ENCODE measurements around the gene OR52N4. TPM values are rescaled to one million over a fixed set of nuclear protein-coding genes. Genes with fewer than 3 reads are reported as not detected.

OR52N4 gene
- total RNA-seq, 1 experiment from 2014 or later, result not detected

GRCh38 chr11:5736396-5736795 is 17.6 kb upstream of the OR52N4 start, which contains the start of gene OR56B1:
OR56B1 (plus strand) TSS chr11:5736448; CDS start chr11:5736517, 69 bp downstream.
- Histone ChIP-seq H3K36me3 (ENCODE audit: low read depth, low read length) (no peaks in the 10 kb centered on the region), H3K79me2 (ENCODE audit: low read length) (no peaks in the 10 kb centered on the region), H3K9me2 (replicated peaks; ENCODE audit: low read length) (no peaks in the 10 kb centered on the region), H3K4me3 (ENCODE audit: low read length) (no peak within 1 kb of the TSS), H3K9me3 (ENCODE audit: low read length) (no peaks in the 10 kb centered on the region), H3F3A (ENCODE audit: low read length, unreplicated experiment) (no peaks in the 10 kb centered on the region), H3K27ac (ENCODE audit: low read length) (no peak within 1 kb of the TSS), H3K9ac (ENCODE audit: low read length) (no peak within 1 kb of the TSS), H4K20me1 (ENCODE audit: low read length) (no peaks in the 10 kb centered on the region), H3K27me3 (ENCODE audit: low read length) (peaks cover 6% of the 10 kb centered on the region; the same call in 1 of the 2 replicates), H3K4me2 (ENCODE audit: low read length) (no peak within 1 kb of the TSS), H2AFZ (ENCODE audit: low read length) (no peak within 1 kb of the TSS), H3K4me1 (ENCODE audit: insufficient read depth, low read length) (no peaks in the 10 kb centered on the region)
- ATAC-seq (no peak), DNase-seq (no peak)
- ChIA-PET POLR2A (ENCODE audit: unreplicated experiment) (no interaction called here), CTCF (no interaction called here)
- TF ChIP-seq EZH2 (IDR thresholded peaks at IDR 0.05; ENCODE audit: low read length, unreplicated experiment) (no peak), EZH2phosphoT487 (IDR thresholded peaks at IDR 0.05; ENCODE audit: borderline replicate concordance, low read length) (no peak), CTCF (conservative IDR thresholded peaks at IDR 0.05; ENCODE audit: low read depth, low read length) (no peak)
- no TSS peak for BruUV-seq (replicated peaks)
- intact Hi-C loops (cut with micrococcal nuclease), result no loop called here

GRCh38 chr11:5737091-5737490 is 17.0 kb upstream of the OR52N4 start:
- H3K27me3 ChIP-seq (ENCODE audit: low read length), result peaks cover 10% of the 10 kb centered on the region
- no peaks in the 10 kb centered on the region for H3K79me2 ChIP-seq (ENCODE audit: low read length)
- H3F3A ChIP-seq (ENCODE audit: low read length, unreplicated experiment), result no peaks in the 10 kb centered on the region
- no peaks in the 10 kb centered on the region for H3K36me3 ChIP-seq (ENCODE audit: low read depth, low read length)
- no peak overlapping the region for H3K4me2 ChIP-seq (ENCODE audit: low read length)
- H4K20me1 ChIP-seq (ENCODE audit: low read length), result no peaks in the 10 kb centered on the region
- H3K9ac ChIP-seq (ENCODE audit: low read length), result no peak overlapping the region
- ChIA-PET CTCF (no interaction called here), POLR2A (ENCODE audit: unreplicated experiment) (interaction anchor here (0.5 kb wide), 1 partner anchor 154 kb away, joined by 3 read pairs; no protein-coding TSS in a partner anchor)
- no peak for ATAC-seq
- DNase-seq, result no peak
- H3K9me3 ChIP-seq (ENCODE audit: low read length), result no peaks in the 10 kb centered on the region
- H3K27ac ChIP-seq (ENCODE audit: low read length), result no peak overlapping the region
- H3K9me2 ChIP-seq (replicated peaks; ENCODE audit: low read length), result no peaks in the 10 kb centered on the region
- BruUV-seq (replicated peaks), result no TSS peak
- intact Hi-C loops (cut with micrococcal nuclease), result no loop called here
- TF ChIP-seq CTCF (conservative IDR thresholded peaks at IDR 0.05; ENCODE audit: low read depth, low read length) (no peak), EZH2 (IDR thresholded peaks at IDR 0.05; ENCODE audit: low read length, unreplicated experiment) (no peak), EZH2phosphoT487 (IDR thresholded peaks at IDR 0.05; ENCODE audit: borderline replicate concordance, low read length) (no peak)
- no peaks in the 10 kb centered on the region for H3K4me1 ChIP-seq (ENCODE audit: insufficient read depth, low read length)
- no peak overlapping the region for H2AFZ ChIP-seq (ENCODE audit: low read length)
- H3K4me3 ChIP-seq (ENCODE audit: low read length), result no peak overlapping the region

GRCh38 chr11:5737670-5738392 is 16.2 kb upstream of the OR52N4 start:
- H3K9me2 ChIP-seq (replicated peaks; ENCODE audit: low read length), result no peaks in the 10 kb centered on the region
- no peak overlapping the region for H3K4me2 ChIP-seq (ENCODE audit: low read length)
- H4K20me1 ChIP-seq (ENCODE audit: low read length), result no peaks in the 10 kb centered on the region
- no peak overlapping the region for H3K9ac ChIP-seq (ENCODE audit: low read length)
- no peak overlapping the region for H2AFZ ChIP-seq (ENCODE audit: low read length)
- no peak overlapping the region for H3K27ac ChIP-seq (ENCODE audit: low read length)
- no peaks in the 10 kb centered on the region for H3K4me1 ChIP-seq (ENCODE audit: insufficient read depth, low read length)
- BruUV-seq (replicated peaks), result no TSS peak
- no peaks in the 10 kb centered on the region for H3K9me3 ChIP-seq (ENCODE audit: low read length)
- H3F3A ChIP-seq (ENCODE audit: low read length, unreplicated experiment), result no peaks in the 10 kb centered on the region
- ChIA-PET POLR2A (ENCODE audit: unreplicated experiment) (interaction anchor here (0.5 kb wide), 1 partner anchor 154 kb away, joined by 3 read pairs; no protein-coding TSS in a partner anchor), CTCF (no interaction called here)
- DNase-seq (no peak), ATAC-seq (no peak)
- no peaks in the 10 kb centered on the region for H3K79me2 ChIP-seq (ENCODE audit: low read length)
- H3K4me3 ChIP-seq (ENCODE audit: low read length), result no peak overlapping the region
- peaks cover 14% of the 10 kb centered on the region for H3K27me3 ChIP-seq (ENCODE audit: low read length)
- no peaks in the 10 kb centered on the region for H3K36me3 ChIP-seq (ENCODE audit: low read depth, low read length)
- TF ChIP-seq EZH2 (IDR thresholded peaks at IDR 0.05; ENCODE audit: low read length, unreplicated experiment) (no peak), EZH2phosphoT487 (IDR thresholded peaks at IDR 0.05; ENCODE audit: borderline replicate concordance, low read length) (no peak), CTCF (conservative IDR thresholded peaks at IDR 0.05; ENCODE audit: low read depth, low read length) (no peak)
- intact Hi-C loops (cut with micrococcal nuclease), result no loop called here
